Uterus (tissue), 4 donors: ENCODE results near the gene CDC42EP4. TPM values are rescaled to one million over a fixed set of nuclear protein-coding genes. Genes with fewer than 3 reads are reported as not detected.
A peak's percentile ranks its signal among the peaks of the same experiment; 100 is the strongest.

Experiments
- DNase-seq, 2 donors: peaks; one replicate each; pipeline ENCODE4 v3.0.0-alpha.2; 2019 to 2020
- H3K27ac ChIP-seq, 2 donors: fragments of 200-600 bp; sonication (generic); 1 replicate in 1 of 2; 2 replicates in 1 of 2; pipeline ENCODE4 v1.5.1; 2016 to 2018
- H3K27me3 ChIP-seq, 2 donors: fragments of 200-600 bp; sonication (generic); one replicate each; pipeline ENCODE4 v1.5.1; 2018 to 2019; ENCODE audit warnings: control low read depth in 1 of 2
- H3K36me3 ChIP-seq, 2 donors: fragments of 200-600 bp; sonication (generic); one replicate each; pipeline ENCODE4 v1.5.1; 2019; ENCODE audit warnings: control low read depth in 1 of 2
- H3K4me1 ChIP-seq, 2 donors: fragments of 200-600 bp; sonication (generic); one replicate each; pipeline ENCODE4 v1.5.1; 2018 to 2019; ENCODE audit warnings: control low read depth in 1 of 2
- H3K4me3 ChIP-seq, 2 donors: fragments of 200-600 bp; sonication (generic); 1 replicate in 1 of 2; 2 replicates in 1 of 2; pipeline ENCODE4 v1.5.1; 2018 to 2019; ENCODE audit warnings: mild to moderate bottlenecking in 1 of 2
- H3K9me3 ChIP-seq, 2 donors: fragments of 200-600 bp; sonication (generic); one replicate each; pipeline ENCODE4 v1.5.1; 2019; ENCODE audit warnings: control low read depth in 1 of 2
- CTCF ChIP-seq, 4 experiments: fragments of 200-600 bp in 2 of 4; fragments of 450-650 bp in 2 of 4; sonication (generic) in 2 of 4; IDR thresholded peaks; one replicate each; pipeline ENCODE4 v1.5.1; 2016 to 2019; ENCODE audit warnings: antibody characterized with exemption in 4 of 4, mild to moderate bottlenecking in 2 of 4, moderate library complexity in 1 of 4
- POLR2A ChIP-seq, 2 donors: fragments of 450-650 bp; IDR thresholded peaks; one replicate each; pipeline ENCODE4 v1.6.1; 2016; ENCODE audit warnings: antibody characterized with exemption in 2 of 2, mild to moderate bottlenecking in 1 of 2, moderate library complexity in 1 of 2
- intact Hi-C: fragments of 100-400 bp; cut with DNase I; formaldehyde crosslinking; loops from one replicate; pipeline ENCODE4 v1.15.1; 2023; ENCODE audit warnings: low total_unique reads
- total RNA-seq, 4 donors: library from RNA; depleted of rRNA in 3 of 4; stranded (reverse); fragments of >200 nt in 3 of 4; gene quantifications; one replicate each; pipeline versions ENCODE4 v1.1.0 to v1.2.4, GENCODE V29; 2014 to 2023
- donor health status: DM: yes; HTN: yes; CAD: no.

The CDC42EP4 gene
- total RNA-seq, 4 donors from 2014 or later: 26.6 to 131 (median 70.7) TPM

DNA sequence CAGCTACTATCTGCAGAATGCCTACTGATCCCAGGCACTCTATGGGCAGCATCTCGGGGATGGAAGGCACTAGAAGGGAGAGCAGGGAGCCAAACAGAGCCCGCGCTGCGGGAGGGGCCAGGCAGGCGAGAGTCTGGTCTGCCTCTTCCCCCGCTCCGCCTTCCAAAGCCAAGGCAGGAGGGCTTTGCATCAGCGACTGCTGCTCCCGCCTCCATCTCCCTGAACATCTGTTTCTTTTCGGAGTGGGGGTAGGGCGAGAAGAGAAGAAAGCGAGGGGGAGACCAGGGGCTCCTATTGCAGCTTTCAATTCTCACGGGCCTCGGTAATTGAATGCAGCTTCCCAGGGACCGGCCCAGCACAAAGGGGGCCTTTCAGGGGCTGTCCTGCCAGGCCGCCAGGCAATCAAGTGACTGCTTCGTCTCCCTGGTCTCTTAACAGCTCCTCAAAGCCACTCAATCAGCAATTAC is 31.4 kb upstream of the CDC42EP4 start:
- Histone ChIP-seq H3K4me1 (peaks cover 8 to 28% of the 10 kb centered on the region in 2 donors), H3K4me3 (peak overlapping the region in 1 of 2 donors; percentile 17), H3K27ac (peak overlapping the region; percentile 89 to 90)

GRCh38 chr17:73342541-73343167 is 30.9 kb upstream of the CDC42EP4 start:
- no peak for DNase-seq
- Histone ChIP-seq H3K9me3 (no peaks in the 10 kb centered on the region), H3K27me3 (no peaks in the 10 kb centered on the region), H3K27ac (peak overlapping the region; percentile 89 to 90), H3K4me3 (peak overlapping the region in 1 of 2 donors; percentile 17), H3K36me3 (no peaks in the 10 kb centered on the region), H3K4me1 (peaks cover 5 to 23% of the 10 kb centered on the region in 2 donors)
- no peak for TF ChIP-seq POLR2A (IDR thresholded peaks at IDR 0.05)
- TF ChIP-seq CTCF (IDR thresholded peaks at IDR 0.05): peak in 1 of 4 experiments; percentile 8
- intact Hi-C loops: no loop called here

More for the DNA sequence above, 31.4 kb upstream of the CDC42EP4 start:
- Histone ChIP-seq H3K36me3 (no peaks in the 10 kb centered on the region), H3K9me3 (no peaks in the 10 kb centered on the region), H3K27me3 (no peaks in the 10 kb centered on the region)
- TF ChIP-seq POLR2A (IDR thresholded peaks at IDR 0.05) (peak; percentile 29 to 49), CTCF (IDR thresholded peaks at IDR 0.05) (no peak)
- peak; percentile 86 to 90 for DNase-seq
- intact Hi-C loops: no loop called here

DNA sequence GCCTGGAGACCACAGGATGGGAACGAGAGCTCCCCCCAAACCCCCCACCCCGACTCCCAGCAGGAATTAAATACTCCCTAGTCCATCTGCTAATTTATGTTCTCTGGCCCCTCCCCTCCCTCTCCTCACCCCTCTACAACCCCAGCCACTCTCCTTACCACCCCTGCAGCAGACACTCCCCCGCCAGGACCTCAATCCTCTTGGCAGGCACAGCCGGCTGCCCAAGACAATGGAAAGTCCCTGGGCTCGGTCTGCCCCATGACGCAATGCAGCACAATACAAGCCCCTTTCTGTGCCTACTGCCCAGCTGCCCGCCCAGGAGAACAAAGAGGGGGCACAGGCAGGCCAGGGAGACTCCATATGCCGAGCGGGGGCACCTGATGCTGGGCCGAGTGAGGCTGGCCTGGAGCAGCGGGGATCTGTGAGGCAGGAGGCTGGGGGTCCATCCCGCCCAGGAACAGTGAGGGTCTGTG is 30.3 kb upstream of the CDC42EP4 start:
- Histone ChIP-seq H3K4me1 (peaks cover 0 to 17% of the 10 kb centered on the region in 2 donors), H3K4me3 (no peak overlapping the region), H3K27me3 (no peaks in the 10 kb centered on the region), H3K9me3 (no peaks in the 10 kb centered on the region), H3K27ac (peak overlapping the region; percentile 89 to 90), H3K36me3 (no peaks in the 10 kb centered on the region)
- intact Hi-C loops: no loop called here
- TF ChIP-seq CTCF (IDR thresholded peaks at IDR 0.05) (peak in 1 of 4 experiments; percentile 6), POLR2A (IDR thresholded peaks at IDR 0.05) (no peak)
- peak; percentile 86 to 96 for DNase-seq

DNA sequence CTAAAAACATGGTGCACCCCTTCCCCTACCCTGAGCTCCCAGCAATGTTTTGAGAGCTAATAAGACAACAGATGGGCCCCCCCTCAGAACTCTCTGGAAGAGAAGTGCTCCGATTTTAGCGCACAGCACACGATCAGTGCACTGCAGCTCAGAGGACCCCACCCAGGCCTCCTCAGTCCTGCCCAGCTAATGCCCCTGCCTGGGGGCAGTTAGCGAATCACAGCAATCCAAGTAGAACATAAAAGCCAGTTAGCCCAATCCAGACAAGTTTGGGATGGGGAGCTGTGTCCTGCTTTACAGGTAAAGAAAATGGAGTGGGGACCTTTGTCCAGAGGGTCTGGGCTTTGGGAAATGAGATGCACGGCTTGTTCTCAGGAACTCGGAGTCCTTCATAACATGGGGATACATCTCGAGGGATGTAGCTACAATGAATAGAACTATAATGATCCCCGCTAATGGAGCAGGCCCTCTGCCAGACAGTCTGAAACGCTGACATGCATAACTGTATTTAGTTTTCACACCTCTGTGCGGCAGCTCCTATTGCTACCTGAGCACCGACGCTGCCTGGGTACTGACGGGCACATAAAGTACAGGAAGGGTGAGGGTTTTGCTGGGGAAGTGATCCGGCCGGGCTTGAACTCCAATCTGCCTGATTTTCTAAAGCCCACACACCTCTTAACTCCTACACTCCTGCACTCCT is 29.7 kb upstream of the CDC42EP4 start:
- H3K36me3 ChIP-seq: no peaks in the 10 kb centered on the region
- H3K27me3 ChIP-seq: no peaks in the 10 kb centered on the region
- TF ChIP-seq POLR2A (IDR thresholded peaks at IDR 0.05) (no peak), CTCF (IDR thresholded peaks at IDR 0.05) (no peak)
- peak in 1 of 2 donors; percentile 50 for DNase-seq
- H3K9me3 ChIP-seq: no peaks in the 10 kb centered on the region
- intact Hi-C loops: no loop called here
- peak overlapping the region; percentile 89 to 90 for H3K27ac ChIP-seq
- H3K4me3 ChIP-seq: no peak overlapping the region
- peaks cover 0 to 17% of the 10 kb centered on the region in 2 donors for H3K4me1 ChIP-seq

DNA sequence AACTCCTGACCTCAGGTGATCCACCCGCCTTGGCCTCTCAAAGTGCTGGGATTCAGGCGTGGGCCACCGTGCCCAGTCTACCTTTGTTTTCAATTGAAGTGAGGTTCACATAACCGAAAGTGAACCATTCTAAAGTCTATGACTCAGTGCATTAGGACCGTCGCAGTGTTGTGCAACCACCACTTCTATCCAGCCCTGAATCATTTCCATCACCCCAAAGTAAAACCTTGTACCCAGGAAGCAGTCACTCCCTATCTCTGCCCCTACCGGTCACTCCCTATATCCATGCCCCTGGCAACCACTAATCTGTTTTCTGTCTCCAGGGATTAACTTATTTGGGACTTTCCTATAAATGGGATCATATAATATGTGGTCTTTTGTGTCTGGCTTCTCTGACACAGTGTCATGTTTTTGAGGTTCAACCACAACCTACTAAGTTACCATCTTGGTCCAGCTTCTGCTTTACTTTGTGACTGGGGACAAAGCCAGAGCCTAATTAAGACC is 28.3 kb upstream of the CDC42EP4 start:
- no peaks in the 10 kb centered on the region for H3K36me3 ChIP-seq
- H3K27me3 ChIP-seq: no peaks in the 10 kb centered on the region
- TF ChIP-seq CTCF (IDR thresholded peaks at IDR 0.05) (peak in 2 of 4 experiments; percentile 46 to 58), POLR2A (IDR thresholded peaks at IDR 0.05) (no peak)
- H3K27ac ChIP-seq: peak overlapping the region; percentile 89 to 90
- H3K4me3 ChIP-seq: no peak overlapping the region
- H3K9me3 ChIP-seq: no peaks in the 10 kb centered on the region
- intact Hi-C loops: no loop called here
- DNase-seq: peak; percentile 67 to 86
- H3K4me1 ChIP-seq: peaks cover 0 to 17% of the 10 kb centered on the region in 2 donors
